Adrenal gland (tissue), 12 donors: ENCODE measurements around the gene ZC3H15. TPM values are rescaled to one million over a fixed set of nuclear protein-coding genes. Genes with fewer than 3 reads are reported as not detected.

ENCODE experiments used
- DNase-seq, 7 donors: peaks; one replicate each; pipeline ENCODE4 v3.0.0-alpha.2; 2019 to 2020
- H3K27ac ChIP-seq, 5 donors: fragments of 200-600 bp; sonication (generic) in 4 of 5; 1 replicate in 3 of 5; 2 replicates in 2 of 5; pipeline versions ENCODE4 v1.5.1 to v1.8.0; 2016 to 2020; ENCODE audit warnings: mild to moderate bottlenecking in 1 of 5
- H3K27me3 ChIP-seq: fragments of 200-600 bp; 2 replicates; pipeline ENCODE4 v1.8.0; 2021
- H3K36me3 ChIP-seq, 2 donors: fragments of 200-600 bp; replicated peaks in 1 of 2; 1 replicate in 1 of 2; 2 replicates in 1 of 2; pipeline versions ENCODE4 v1.5.1 to v1.8.0; 2018 to 2022
- H3K4me1 ChIP-seq, 2 donors: fragments of 200-600 bp; replicated peaks in 1 of 2; 1 replicate in 1 of 2; 2 replicates in 1 of 2; pipeline versions ENCODE4 v1.5.1 to v1.8.0; 2018 to 2021
- H3K4me3 ChIP-seq, 4 donors: fragments of 200-600 bp; sonication (generic) in 3 of 4; one replicate each; pipeline ENCODE4 v1.5.1; 2016 to 2018
- H3K9me3 ChIP-seq, 3 donors: fragments of 200-600 bp; sonication (generic) in 1 of 3; replicated peaks in 1 of 3; 1 replicate in 2 of 3; 2 replicates in 1 of 3; pipeline versions ENCODE4 v1.5.1 to v1.8.0; 2016 to 2021
- POLR2A ChIP-seq, 2 donors: fragments of 450-650 bp; IDR thresholded peaks; one replicate each; pipeline ENCODE4 v1.6.1; 2017; ENCODE audit warnings: antibody characterized with exemption in 2 of 2, mild to moderate bottlenecking in 2 of 2, moderate library complexity in 1 of 2
- WGBS, 4 donors: extraction: QIAGEN DNeasy Blood & Tissue Kit in 2 of 4; methylation state at CpG; one replicate each; pipeline versions ENCODE4 v1.1.5 to v1.1.7; 2013 to 2017; 5-methylcytosine and 5-hydroxymethylcytosine counted together
- intact Hi-C, 2 donors: fragments of 100-400 bp; cut with DNase I; formaldehyde crosslinking; loops; one replicate each; pipeline versions ENCODE4 v1.14.1 to v1.15.0; 2022 to 2023
- polyA plus RNA-seq, 3 donors: library from polyadenylated mRNA; stranded (reverse); fragments of 200-250 nt in 2 of 3; fragments of 350-450 nt in 1 of 3; fragmentation: Illumina TruSeq in 1 of 3; extraction: RNeasy Lipid Tissue Mini Kit (QIAGEN cat#74804) in 1 of 3; gene quantifications; one replicate each; pipeline ENCODE4 v1.2.3, GENCODE V29; 2013 to 2014
- total RNA-seq, 9 donors: library from RNA; depleted of rRNA in 4 of 9; stranded (reverse); fragments of >200 nt in 4 of 9; fragments of 120-200 nt in 1 of 9; fragmentation: NEBNext Ultra II Directional in 1 of 9; extraction: Animal tissue kit (Norgen Biotek cat#: 25700) in 1 of 9; gene quantifications; one replicate each; pipeline versions ENCODE4 v1.1.0 to v1.2.4, GENCODE V29; 2013 to 2023
- TF ChIP-seq, protein P1 (sequence below), 6 experiments: fragments of 450-650 bp in 4 of 6; fragments of 200-600 bp in 2 of 6; sonication (generic) in 1 of 6; IDR thresholded peaks; 1 replicate in 5 of 6; 2 replicates in 1 of 6; pipeline versions ENCODE4 v1.5.1 to v1.8.0; 2016 to 2021; ENCODE audit warnings: antibody characterized with exemption in 6 of 6, mild to moderate bottlenecking in 2 of 6, moderate library complexity in 1 of 6
- donor health status: healthy with polysubstance abuse.
- donor health status: Bipolar disorder and iron deficiency.
- donor health status: DM: yes; HTN: yes; CAD: no.
- donor health status: DM: no; HTN: no; CAD: no.
- donor health status: DM: no; HTN: no; CAD: no.
- donor health status: DM: yes; HTN: yes; CAD: no.

ZC3H15 gene
- total and polyA plus RNA-seq, 12 donors, result 40.0 to 191 (median 54.5) TPM

- no peaks in the 10 kb centered on the region for H3K9me3 ChIP-seq
- H3K4me1 ChIP-seq, result no peaks in the 10 kb centered on the region
- peaks cover 0 to 4% of the 10 kb centered on the region in 2 donors for H3K36me3 ChIP-seq
- 72 to 77% (median 75%) methylated on average over 1 of the region's 1 CpG for WGBS, 4 donors
- H3K27me3 ChIP-seq, result no peaks in the 10 kb centered on the region
- no peak for DNase-seq
- TF ChIP-seq, protein P1, sequence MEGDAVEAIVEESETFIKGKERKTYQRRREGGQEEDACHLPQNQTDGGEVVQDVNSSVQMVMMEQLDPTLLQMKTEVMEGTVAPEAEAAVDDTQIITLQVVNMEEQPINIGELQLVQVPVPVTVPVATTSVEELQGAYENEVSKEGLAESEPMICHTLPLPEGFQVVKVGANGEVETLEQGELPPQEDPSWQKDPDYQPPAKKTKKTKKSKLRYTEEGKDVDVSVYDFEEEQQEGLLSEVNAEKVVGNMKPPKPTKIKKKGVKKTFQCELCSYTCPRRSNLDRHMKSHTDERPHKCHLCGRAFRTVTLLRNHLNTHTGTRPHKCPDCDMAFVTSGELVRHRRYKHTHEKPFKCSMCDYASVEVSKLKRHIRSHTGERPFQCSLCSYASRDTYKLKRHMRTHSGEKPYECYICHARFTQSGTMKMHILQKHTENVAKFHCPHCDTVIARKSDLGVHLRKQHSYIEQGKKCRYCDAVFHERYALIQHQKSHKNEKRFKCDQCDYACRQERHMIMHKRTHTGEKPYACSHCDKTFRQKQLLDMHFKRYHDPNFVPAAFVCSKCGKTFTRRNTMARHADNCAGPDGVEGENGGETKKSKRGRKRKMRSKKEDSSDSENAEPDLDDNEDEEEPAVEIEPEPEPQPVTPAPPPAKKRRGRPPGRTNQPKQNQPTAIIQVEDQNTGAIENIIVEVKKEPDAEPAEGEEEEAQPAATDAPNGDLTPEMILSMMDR (IDR thresholded peaks at IDR 0.05), result no peak
- TF ChIP-seq POLR2A (IDR thresholded peaks at IDR 0.05), result no peak
- intact Hi-C loops, result no loop called here
- H3K27ac ChIP-seq, result no peak overlapping the region
- no peak overlapping the region for H3K4me3 ChIP-seq
These were observed 37.7 kb downstream of the ZC3H15 start for GRCh38 chr2:186523791-186524190.

- H3K27ac ChIP-seq, result no peak overlapping the region
- intact Hi-C loops, result no loop called here
- H3K9me3 ChIP-seq, result no peaks in the 10 kb centered on the region
- no peaks in the 10 kb centered on the region for H3K4me1 ChIP-seq
- no peaks in the 10 kb centered on the region for H3K36me3 ChIP-seq
- WGBS, 4 donors, result 67 to 77% (median 74%) methylated on average over 2 of the region's 2 CpGs
- DNase-seq, result no peak
- no peaks in the 10 kb centered on the region for H3K27me3 ChIP-seq
- TF ChIP-seq, protein P1 (IDR thresholded peaks at IDR 0.05), result no peak
- no peak for TF ChIP-seq POLR2A (IDR thresholded peaks at IDR 0.05)
- no peak overlapping the region for H3K4me3 ChIP-seq
These were observed 40.2 kb downstream of the ZC3H15 start for GRCh38 chr2:186526281-186526680.

DNA sequence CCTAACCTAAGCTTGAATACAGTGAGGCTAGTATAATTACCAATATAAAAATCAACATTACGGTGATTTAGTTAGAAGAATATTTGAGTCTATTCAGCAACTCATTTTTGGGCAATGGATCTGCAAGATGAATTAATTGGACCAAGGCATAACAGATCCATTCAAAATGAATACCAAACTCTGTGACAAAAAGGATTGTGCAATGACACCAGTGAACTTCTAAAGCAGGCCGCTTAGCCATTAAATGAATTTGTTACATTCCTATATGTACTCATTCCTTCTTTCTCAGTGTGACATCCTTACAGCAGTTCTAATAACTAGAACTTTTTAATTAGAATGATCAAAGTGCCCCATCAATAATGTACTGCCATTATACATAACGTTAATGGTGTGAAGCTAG lies 44.3 kb downstream of the ZC3H15 start:
- H3K27ac ChIP-seq, result no peak overlapping the region
- H3K4me3 ChIP-seq, result no peak overlapping the region
- H3K27me3 ChIP-seq, result no peaks in the 10 kb centered on the region
- no peaks in the 10 kb centered on the region for H3K9me3 ChIP-seq
- 88 to 96% (median 93%) methylated on average over 3 of the region's 3 CpGs for WGBS, 4 donors
- DNase-seq, result no peak
- no peaks in the 10 kb centered on the region for H3K36me3 ChIP-seq
- intact Hi-C loops, result no loop called here
- no peaks in the 10 kb centered on the region for H3K4me1 ChIP-seq
- no peak for TF ChIP-seq POLR2A (IDR thresholded peaks at IDR 0.05)
- TF ChIP-seq, protein P1 (IDR thresholded peaks at IDR 0.05), result no peak

DNA sequence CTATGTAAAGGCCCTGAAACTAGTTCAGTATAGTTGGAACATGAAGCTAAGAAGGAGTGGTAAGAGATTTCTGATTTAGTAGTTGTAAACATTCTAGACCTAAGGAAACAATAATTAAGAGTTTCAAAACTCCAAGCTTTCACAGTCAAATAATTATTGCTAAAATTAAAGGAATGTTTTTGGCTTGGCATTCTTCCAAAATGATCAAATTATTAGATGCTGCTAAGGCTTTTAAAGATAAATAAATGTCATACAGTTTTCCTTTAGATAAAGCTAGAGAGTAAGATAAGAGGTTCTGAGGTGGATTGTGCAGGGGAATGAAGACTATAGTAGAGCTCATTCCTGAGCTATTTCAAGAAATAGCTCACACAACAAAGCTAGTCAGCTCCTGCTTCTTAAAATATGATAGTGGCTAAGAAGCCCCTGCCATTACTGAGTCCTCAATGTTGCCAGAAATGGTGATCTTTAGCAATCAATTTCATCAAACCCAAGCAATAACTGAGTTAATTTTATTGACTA lies 45.3 kb downstream of the ZC3H15 start:
- DNase-seq, result no peak
- no peak overlapping the region for H3K27ac ChIP-seq
- no peaks in the 10 kb centered on the region for H3K36me3 ChIP-seq
- no peaks in the 10 kb centered on the region for H3K4me1 ChIP-seq
- intact Hi-C loops, result no loop called here
- TF ChIP-seq, protein P1 (IDR thresholded peaks at IDR 0.05), result no peak
- TF ChIP-seq POLR2A (IDR thresholded peaks at IDR 0.05), result no peak
- no peak overlapping the region for H3K4me3 ChIP-seq
- no peaks in the 10 kb centered on the region for H3K9me3 ChIP-seq
- H3K27me3 ChIP-seq, result no peaks in the 10 kb centered on the region
